ENCODE results near the gene UBE2E2. TPM values are rescaled to one million over a fixed set of nuclear protein-coding genes. Genes with fewer than 3 reads are reported as not detected.
A peak's percentile ranks its signal among the peaks of the same experiment; 100 is the strongest.
"Not testable (repeated sequence)": the region's sequence is repeated elsewhere in the genome, so short reads cannot be mapped to it uniquely, and the experiment has no call there.

UBE2E2 gene
- total RNA-seq, 1 donor from 2014 or later = 50.8 TPM

GRCh38 chr3:23175341-23176083, 27.6 kb upstream of the UBE2E2 start:
- Histone ChIP-seq H3K36me3 (no peaks in the 10 kb centered on the region), H3K4me3 (no peak overlapping the region), H3K9me3 (no peaks in the 10 kb centered on the region), H3K27ac (no peak overlapping the region), H3K27me3 (ENCODE audit: low read depth) (no peaks in the 10 kb centered on the region), H3K4me1 (no peaks in the 10 kb centered on the region)
- intact Hi-C loops (cut with DNase I) = no loop called here
- TF ChIP-seq, protein P1, sequence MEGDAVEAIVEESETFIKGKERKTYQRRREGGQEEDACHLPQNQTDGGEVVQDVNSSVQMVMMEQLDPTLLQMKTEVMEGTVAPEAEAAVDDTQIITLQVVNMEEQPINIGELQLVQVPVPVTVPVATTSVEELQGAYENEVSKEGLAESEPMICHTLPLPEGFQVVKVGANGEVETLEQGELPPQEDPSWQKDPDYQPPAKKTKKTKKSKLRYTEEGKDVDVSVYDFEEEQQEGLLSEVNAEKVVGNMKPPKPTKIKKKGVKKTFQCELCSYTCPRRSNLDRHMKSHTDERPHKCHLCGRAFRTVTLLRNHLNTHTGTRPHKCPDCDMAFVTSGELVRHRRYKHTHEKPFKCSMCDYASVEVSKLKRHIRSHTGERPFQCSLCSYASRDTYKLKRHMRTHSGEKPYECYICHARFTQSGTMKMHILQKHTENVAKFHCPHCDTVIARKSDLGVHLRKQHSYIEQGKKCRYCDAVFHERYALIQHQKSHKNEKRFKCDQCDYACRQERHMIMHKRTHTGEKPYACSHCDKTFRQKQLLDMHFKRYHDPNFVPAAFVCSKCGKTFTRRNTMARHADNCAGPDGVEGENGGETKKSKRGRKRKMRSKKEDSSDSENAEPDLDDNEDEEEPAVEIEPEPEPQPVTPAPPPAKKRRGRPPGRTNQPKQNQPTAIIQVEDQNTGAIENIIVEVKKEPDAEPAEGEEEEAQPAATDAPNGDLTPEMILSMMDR (IDR thresholded peaks at IDR 0.05) = no peak
- ATAC-seq (no peak), DNase-seq (no peak)

DNA sequence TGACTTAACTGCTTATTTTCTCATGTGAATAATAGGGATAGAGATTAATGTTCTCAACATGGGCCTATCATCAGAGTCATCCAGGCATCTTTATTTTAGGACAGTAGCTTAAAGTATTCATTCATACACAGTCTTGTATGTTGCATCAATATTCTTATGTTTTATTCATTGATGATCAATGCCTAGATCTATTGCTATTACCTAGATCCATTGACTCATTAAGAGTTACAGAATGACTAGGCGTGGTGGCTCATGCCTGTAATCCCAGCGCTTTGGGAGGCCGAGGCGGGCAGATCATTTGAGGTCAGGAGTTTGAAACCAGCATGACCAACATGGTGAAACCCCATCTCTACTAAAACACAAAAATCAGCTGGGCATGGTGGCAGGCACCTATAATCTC, 26.3 kb upstream of the UBE2E2 start:
- H3K27me3 ChIP-seq (ENCODE audit: low read depth); DNase-seq; intact Hi-C loops (cut with DNase I); H3K4me3 ChIP-seq; H3K36me3 ChIP-seq; H3K4me1 ChIP-seq; H3K9me3 ChIP-seq; H3K27ac ChIP-seq; ATAC-seq: not testable (repeated sequence)

GRCh38 chr3:23182996-23183513, 20.1 kb upstream of the UBE2E2 start:
- ATAC-seq (peak in 1 of 2 donors; percentile 43), DNase-seq (no peak)
- no peaks in the 10 kb centered on the region for H3K9me3 ChIP-seq
- no peak overlapping the region for H3K4me3 ChIP-seq
- no peaks in the 10 kb centered on the region for H3K27me3 ChIP-seq (ENCODE audit: low read depth)
- intact Hi-C loops (cut with DNase I) = no loop called here
- H3K4me1 ChIP-seq = no peaks in the 10 kb centered on the region
- H3K36me3 ChIP-seq = no peaks in the 10 kb centered on the region
- TF ChIP-seq, protein P1 (IDR thresholded peaks at IDR 0.05) = no peak
- H3K27ac ChIP-seq = no peak overlapping the region

DNA sequence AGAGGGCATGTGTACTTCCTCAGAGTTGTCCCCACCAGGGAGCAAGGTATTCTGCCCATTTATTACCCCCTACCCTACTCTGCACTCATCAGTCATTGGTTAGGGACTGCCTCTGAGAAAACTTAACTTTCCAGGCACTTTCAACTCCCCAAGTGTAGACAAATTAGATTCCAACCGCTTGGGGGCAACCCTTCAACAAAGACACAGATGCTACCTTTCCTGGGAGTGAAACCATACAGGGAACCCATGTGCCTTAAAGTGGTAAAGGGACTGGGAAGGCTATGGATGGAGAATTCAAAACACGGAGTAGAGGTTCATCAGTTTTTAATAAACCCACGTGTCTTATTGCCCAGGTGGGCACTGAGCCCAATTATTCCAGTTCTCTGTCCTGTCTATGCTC, 19.4 kb upstream of the UBE2E2 start:
- intact Hi-C loops (cut with DNase I) = no loop called here

DNA sequence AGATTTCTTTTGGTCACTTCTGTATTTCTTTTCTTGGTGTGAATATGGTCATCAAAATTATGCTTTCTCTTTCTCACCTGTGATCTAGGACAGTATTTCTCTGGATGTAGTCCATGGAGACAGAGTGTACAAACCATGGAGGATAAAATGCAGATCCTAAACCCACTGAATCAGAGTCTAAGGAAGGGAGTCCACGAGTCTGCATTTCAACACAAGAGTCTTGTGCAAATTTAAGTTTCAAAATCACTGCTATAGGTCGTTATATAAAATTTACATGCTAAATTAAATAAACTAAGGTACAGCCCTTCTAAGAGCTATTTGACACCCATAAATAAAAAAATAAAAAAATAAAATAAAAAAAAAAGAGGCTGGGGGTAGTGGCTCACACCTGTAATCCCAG, 17.3 kb upstream of the UBE2E2 start:
- ATAC-seq (no peak), DNase-seq (no peak)
- TF ChIP-seq, protein P1 (IDR thresholded peaks at IDR 0.05) = no peak
- no peaks in the 10 kb centered on the region for H3K36me3 ChIP-seq
- H3K4me1 ChIP-seq = no peaks in the 10 kb centered on the region
- intact Hi-C loops (cut with DNase I) = no loop called here
- no peak overlapping the region for H3K27ac ChIP-seq
- no peaks in the 10 kb centered on the region for H3K9me3 ChIP-seq
- H3K27me3 ChIP-seq (ENCODE audit: low read depth) = no peaks in the 10 kb centered on the region
- no peak overlapping the region for H3K4me3 ChIP-seq

More for the DNA sequence above, 19.4 kb upstream of the UBE2E2 start:
- Histone ChIP-seq H3K36me3 (no peaks in the 10 kb centered on the region), H3K9me3 (no peaks in the 10 kb centered on the region), H3K4me3 (no peak overlapping the region), H3K4me1 (no peaks in the 10 kb centered on the region), H3K27ac (no peak overlapping the region), H3K27me3 (ENCODE audit: low read depth) (no peaks in the 10 kb centered on the region)
- DNase-seq (no peak), ATAC-seq (peak; percentile 74 to 91)
- TF ChIP-seq, protein P1 (IDR thresholded peaks at IDR 0.05) = peak; percentile 48

DNA sequence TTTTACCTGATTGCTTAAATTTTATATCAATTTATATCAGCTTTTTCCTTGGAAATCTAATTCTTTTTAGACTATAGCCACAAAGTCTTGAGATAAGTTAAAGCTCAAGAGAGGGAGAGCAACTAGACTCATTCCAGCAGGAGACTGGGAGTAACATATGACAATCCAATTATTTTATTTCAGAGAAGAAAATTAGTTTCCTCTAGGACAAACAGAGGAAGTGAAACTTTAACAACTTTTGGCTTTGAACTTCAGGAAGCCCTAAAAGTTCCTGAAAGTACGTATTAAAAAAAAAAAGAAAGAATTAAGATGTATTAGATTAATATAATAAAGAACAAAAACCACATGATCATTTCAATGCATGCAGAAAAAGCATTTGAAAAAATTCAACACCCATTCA, 13.9 kb upstream of the UBE2E2 start:
- H3K27me3 ChIP-seq (ENCODE audit: low read depth) = no peaks in the 10 kb centered on the region
- no peaks in the 10 kb centered on the region for H3K4me1 ChIP-seq
- intact Hi-C loops (cut with DNase I) = no loop called here
- ATAC-seq (no peak), DNase-seq (no peak)
- no peak overlapping the region for H3K27ac ChIP-seq
- H3K36me3 ChIP-seq = no peaks in the 10 kb centered on the region
- no peaks in the 10 kb centered on the region for H3K9me3 ChIP-seq
- no peak overlapping the region for H3K4me3 ChIP-seq
- TF ChIP-seq, protein P1 (IDR thresholded peaks at IDR 0.05) = no peak

All from lower lobe of right lung (tissue), 2 donors.